Measurements from ENCODE around the gene IRAK4.

The IRAK4 gene

DNA sequence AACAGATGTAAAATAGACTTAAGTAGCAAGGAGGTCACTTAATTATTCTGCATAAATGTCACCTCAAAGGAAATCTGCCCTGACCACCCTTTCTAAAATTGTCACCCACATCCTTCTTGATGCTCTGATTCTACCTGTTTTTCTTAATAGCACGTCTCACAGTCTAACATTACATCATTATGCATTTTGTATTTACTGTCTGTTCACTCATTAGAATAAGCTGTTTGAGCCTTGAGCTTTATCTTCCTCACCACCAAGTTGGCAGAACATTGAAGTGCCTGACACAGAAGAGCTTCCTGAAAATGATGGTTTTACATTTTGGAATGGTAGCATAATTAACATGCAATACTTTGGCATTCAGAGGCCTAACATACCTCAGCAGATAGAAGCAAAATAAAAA, 68.3 kb downstream of the IRAK4 start:
- H3K4me3 ChIP-seq (ENCODE audit: low read depth, low read length) = no peak overlapping the region
- DNase-seq (ENCODE audit: low read depth) = no peak

GRCh38 chr12:43832463-43833168, 73.9 kb downstream of the IRAK4 start:
- no peak for DNase-seq (ENCODE audit: low read depth)
- H3K4me3 ChIP-seq (ENCODE audit: low read depth, low read length) = no peak overlapping the region

GRCh38 chr12:43835264-43835655, 76.5 kb downstream of the IRAK4 start:
- DNase-seq (ENCODE audit: low read depth) = no peak
- peak overlapping the region; percentile 66 for H3K4me3 ChIP-seq (ENCODE audit: low read depth, low read length)

- no peak for DNase-seq (ENCODE audit: low read depth)
- peak within 1 kb of the TSS; percentile 66 for H3K4me3 ChIP-seq (ENCODE audit: low read depth, low read length)
Measured at GRCh38 chr12:43835656-43836474, 77.1 kb downstream of the IRAK4 start, which contains the start of gene TMEM117. TMEM117 (plus strand) TSS chr12:43836081.

DNA sequence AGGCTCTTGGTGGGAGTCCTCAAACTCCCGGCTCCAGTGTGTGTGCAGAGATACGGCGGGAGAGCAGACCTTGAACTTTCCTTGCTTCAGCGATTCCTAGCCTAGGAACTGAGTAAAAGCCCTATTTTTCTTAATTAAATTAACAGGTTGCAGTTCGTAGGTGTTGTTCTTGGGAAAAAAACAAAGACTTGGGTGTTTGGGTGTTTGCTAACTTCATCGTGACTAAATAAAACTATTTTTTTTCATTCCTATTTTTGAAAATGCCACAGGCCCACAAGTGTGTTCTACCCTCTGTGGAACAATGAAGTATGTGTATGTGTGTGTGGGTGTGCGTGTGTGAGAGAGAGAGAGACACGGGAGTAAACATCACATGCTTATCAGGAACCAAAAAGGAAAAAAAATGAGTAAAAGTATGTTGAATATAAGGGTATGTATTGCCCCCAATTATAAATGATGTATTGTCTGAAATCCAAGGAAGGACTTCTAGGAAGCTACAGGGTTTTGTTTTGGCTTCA, 77.8 kb downstream of the IRAK4 start:
- no peak for DNase-seq (ENCODE audit: low read depth)
- peak overlapping the region; percentile 66 for H3K4me3 ChIP-seq (ENCODE audit: low read depth, low read length)

Measured in skeletal muscle cell (primary cell).